Right lobe of liver (tissue), 4 donors: ENCODE results near the gene TAF7L.

Source experiments
- CTCF ChIP-seq, 4 donors: fragments of 200-600 bp in 3 of 4; fragments of 450-650 bp in 1 of 4; IDR thresholded peaks; one replicate each; pipeline versions ENCODE4 v1.5.1 to v1.8.0; 2016 to 2022; ENCODE audit warnings: antibody characterized with exemption in 4 of 4, mild to moderate bottlenecking in 2 of 4
- POLR2A ChIP-seq: fragments of 450-650 bp; IDR thresholded peaks from one replicate; pipeline ENCODE4 v1.6.1; 2017; ENCODE audit warnings: antibody characterized with exemption, mild to moderate bottlenecking
- donor health status: DM: no; HTN: no; CAD: no.
- donor health status: DM: no; HTN: no; CAD: no.
- donor health status: DM: no; HTN: yes; CAD: no.

GRCh38 chrX:101223226-101223625, 67.9 kb downstream of the TAF7L start:
- TF ChIP-seq POLR2A (no peak), CTCF (IDR thresholded peaks at IDR 0.05) (no peak)
